AG10803 (cell line): Measurements from ENCODE around the gene NT5C2.
A peak's percentile ranks its signal among the peaks of the same experiment; 100 is the strongest.
"Not testable (repeated sequence)": the region's sequence is repeated elsewhere in the genome, so short reads cannot be mapped to it uniquely, and the experiment has no call there.

Source experiments
- DNase-seq: peaks from one replicate; pipeline ENCODE4 v3.0.0; 2010; ENCODE audit warnings: low read depth
- H3K4me3 ChIP-seq: 2 replicates; pipeline ENCODE4 v1.5.1; 2011; ENCODE audit warnings: mild to moderate bottlenecking, low read length, control low read depth
- TF ChIP-seq, protein P1 (sequence below): conservative IDR thresholded peaks from 2 replicates; pipeline ENCODE4 v1.5.1; 2011; ENCODE audit warnings: mild to moderate bottlenecking, low read length, control low read depth, inconsistent platforms

NT5C2 gene

DNA sequence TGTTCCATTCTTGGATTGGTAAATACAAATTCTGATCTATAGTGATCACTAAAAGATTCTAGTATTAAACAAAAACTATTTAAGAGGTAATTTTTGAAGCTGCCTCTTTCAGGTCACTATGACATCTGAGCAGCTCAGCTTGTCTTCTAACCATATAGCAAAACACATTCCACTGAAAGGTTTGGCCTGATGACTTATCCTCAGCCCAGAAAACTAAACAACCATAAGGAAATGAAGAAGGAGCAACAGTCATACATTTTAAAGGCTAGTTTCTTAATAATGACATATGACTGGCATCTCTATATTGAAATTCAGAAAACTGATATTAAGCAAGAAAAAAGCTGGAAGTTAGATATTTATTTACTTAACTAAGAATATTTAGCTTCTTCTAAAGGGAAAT is 24.6 kb downstream of the NT5C2 start:
- H3K4me3 ChIP-seq: no peak overlapping the region
- TF ChIP-seq, protein P1, sequence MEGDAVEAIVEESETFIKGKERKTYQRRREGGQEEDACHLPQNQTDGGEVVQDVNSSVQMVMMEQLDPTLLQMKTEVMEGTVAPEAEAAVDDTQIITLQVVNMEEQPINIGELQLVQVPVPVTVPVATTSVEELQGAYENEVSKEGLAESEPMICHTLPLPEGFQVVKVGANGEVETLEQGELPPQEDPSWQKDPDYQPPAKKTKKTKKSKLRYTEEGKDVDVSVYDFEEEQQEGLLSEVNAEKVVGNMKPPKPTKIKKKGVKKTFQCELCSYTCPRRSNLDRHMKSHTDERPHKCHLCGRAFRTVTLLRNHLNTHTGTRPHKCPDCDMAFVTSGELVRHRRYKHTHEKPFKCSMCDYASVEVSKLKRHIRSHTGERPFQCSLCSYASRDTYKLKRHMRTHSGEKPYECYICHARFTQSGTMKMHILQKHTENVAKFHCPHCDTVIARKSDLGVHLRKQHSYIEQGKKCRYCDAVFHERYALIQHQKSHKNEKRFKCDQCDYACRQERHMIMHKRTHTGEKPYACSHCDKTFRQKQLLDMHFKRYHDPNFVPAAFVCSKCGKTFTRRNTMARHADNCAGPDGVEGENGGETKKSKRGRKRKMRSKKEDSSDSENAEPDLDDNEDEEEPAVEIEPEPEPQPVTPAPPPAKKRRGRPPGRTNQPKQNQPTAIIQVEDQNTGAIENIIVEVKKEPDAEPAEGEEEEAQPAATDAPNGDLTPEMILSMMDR: no peak
- peak; percentile 37 for DNase-seq

GRCh38 chr10:103167554-103167953 is 25.5 kb downstream of the NT5C2 start:
- DNase-seq, H3K4me3 ChIP-seq: not testable (repeated sequence)

- DNase-seq: no peak
- TF ChIP-seq, protein P1: no peak
- H3K4me3 ChIP-seq: no peak overlapping the region
Measured at GRCh38 chr10:103166523-103166922, 26.5 kb downstream of the NT5C2 start.

GRCh38 chr10:103163766-103164403 is 29.2 kb downstream of the NT5C2 start:
- not testable (repeated sequence) for DNase-seq, H3K4me3 ChIP-seq

DNA sequence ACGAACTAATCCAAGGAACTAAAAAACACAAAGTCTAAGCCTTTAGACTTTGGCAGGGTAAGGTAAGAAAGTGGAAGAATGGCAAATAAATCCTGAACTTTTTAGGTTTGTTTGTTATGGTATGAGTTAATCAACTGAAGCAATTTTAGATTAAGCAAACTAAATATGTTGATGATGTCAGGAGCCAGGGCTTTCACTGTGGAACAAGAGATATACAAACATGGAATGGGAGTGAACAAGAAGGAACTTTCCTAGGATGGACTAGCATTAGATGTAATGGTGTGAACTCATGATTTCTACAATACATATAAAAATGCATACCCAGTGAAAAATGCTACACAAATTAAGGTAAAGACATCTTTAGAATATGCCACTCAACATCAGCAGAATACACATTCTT is 35.8 kb downstream of the NT5C2 start:
- TF ChIP-seq, protein P1: no peak
- no peak for DNase-seq
- H3K4me3 ChIP-seq: no peak overlapping the region

- H3K4me3 ChIP-seq: no peak overlapping the region
- TF ChIP-seq, protein P1: no peak
- DNase-seq: no peak
Measured at GRCh38 chr10:103155471-103156085, 37.5 kb downstream of the NT5C2 start.

DNA sequence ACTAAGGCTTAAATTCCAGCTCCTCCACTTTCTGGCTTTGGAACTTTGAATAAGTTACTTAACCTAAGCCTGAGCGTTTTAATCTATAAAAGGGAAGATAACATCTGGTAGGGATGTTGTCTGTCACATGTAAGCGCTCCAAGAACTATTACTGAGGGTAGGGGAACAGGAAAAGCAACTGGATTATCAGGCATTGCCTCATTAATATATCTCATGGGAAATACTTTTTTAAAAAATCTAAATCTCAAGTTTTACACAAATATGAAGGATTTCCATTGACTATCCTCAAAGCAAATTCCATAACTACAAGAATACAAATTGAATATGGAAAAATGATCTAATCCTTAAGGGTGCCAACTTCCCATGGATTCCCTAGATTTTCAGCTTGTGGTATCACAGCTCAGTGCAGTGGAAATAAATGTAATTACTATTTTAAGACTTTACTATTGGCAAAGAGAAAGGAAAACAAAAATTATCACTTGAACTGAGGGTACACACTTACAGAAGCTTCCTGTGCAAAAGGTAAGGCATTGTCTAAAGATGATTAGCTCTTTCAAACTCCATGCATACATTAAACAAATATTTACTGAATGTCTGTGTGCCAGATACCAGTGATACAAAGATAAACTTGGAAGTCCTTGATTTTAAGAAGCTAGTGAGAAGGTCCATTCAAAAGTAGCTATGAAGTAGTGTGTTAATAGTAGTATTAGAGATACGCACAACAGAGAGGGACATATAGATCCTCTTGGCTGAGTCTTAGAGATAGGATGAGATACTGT is 38.4 kb downstream of the NT5C2 start:
- DNase-seq: peak; percentile 30
- no peak overlapping the region for H3K4me3 ChIP-seq
- TF ChIP-seq, protein P1: no peak
